Activated CD4-positive, alpha-beta T cell treated with anti-CD3 and anti-CD28 coated beads, Interleukin-2, amount 50 U/mL, for 4 hours (primary cell): ENCODE data around the gene WHRN.

ENCODE experiments used
- DNase-seq, 2 experiments: peaks; one replicate each; pipeline ENCODE4 v3.0.0-alpha.2; 2020

The WHRN gene

GRCh38 chr9:114470121-114470520 is 35.2 kb downstream of the WHRN start:
- no peak for DNase-seq

- no peak for DNase-seq
Observed at GRCh38 chr9:114469091-114469853, 36.0 kb downstream of the WHRN start.

DNA sequence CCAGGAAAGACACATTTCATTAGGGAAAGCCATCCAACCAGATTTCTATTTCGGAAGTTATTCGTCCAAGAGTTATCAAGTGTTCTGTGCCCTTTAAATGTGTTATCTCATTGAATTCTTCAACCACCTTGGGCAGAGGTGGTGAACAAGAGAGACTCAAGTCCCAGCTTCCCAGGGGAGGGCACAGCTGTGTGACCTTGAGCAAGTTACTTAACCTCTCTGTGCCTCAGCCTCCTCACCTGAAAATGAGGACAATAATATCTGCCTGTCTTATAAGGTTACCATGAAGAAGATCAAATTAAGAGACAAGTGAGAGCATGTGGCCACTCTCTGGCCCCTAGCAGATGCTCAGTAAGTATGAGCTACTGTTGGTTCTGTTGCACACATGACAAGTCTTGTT is 37.4 kb downstream of the WHRN start:
- no peak for DNase-seq

DNA sequence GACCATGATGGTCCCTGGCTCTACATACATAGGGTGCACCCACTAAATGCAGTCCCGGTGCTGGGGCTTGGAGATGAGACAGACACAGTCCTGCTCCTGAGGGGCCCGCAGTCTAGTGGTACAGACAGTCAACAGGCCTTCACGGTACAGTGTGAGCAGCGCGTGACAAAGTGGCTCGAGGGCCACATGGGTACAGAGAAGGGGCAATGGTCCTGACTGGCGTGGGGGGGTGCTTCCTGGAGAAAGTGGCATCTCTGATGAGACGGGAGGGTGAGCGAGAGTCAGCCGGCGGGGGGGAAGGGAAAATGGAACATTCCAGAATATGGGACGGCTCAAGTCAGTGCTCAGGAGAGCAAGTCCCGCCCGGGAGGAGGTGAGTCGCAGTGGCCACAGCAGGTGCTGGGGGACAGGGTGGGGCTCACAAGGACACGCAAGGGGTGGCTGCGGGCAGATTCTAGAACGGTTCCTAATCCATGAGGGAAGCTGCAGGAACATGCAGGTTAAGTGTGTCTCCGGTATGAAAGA is 38.0 kb downstream of the WHRN start:
- DNase-seq = no peak

DNA sequence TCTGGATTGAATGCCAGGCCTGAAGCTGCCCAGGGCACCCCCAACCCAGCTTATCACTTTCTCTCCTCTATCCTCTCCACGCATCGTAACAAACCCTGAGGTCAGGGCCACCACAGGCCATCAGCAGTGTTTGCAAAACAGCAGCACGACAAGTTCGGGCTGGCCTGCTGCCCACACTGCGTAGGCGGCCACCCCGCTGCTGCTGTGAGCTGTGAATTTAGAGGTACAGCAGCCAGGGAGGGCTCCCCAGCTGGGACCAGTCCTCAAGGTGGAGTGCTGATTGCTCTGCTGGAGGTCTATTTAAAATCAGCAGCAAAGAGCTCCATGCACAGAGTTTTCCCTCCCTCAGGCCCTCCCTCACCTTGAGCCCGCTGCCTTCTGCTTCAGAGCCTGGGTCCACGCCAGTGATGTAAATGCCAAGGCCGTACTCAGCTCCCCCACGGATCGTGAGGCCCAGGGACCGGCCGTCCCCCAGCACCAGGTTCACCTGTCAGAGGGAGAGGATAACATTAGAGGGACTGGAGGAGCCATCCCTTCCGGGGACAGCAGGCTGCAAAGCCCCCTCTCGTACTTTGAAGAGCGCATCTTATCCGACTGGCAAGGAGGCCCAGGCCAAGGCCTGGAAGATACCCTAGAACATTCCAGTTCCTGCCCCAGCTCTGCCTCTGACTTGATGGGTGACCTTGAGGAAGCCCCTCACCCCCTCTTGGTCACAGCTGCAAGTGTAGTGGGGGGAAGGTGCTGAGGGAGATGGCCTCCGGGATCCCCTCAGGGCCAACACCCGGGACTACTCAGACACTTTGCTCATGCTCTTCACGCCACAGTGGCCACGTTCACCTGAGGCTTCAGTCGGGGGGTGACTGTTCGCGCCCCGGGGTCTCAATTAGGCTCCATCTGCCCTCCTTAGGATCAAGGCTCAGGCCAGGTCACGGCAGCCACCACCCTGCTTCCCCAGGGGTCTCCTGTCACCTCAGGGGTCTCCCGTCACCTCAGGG is 39.1 kb downstream of the WHRN start:
- no peak for DNase-seq

GRCh38 chr9:114465417-114465816 is 39.9 kb downstream of the WHRN start:
- DNase-seq = no peak

GRCh38 chr9:114464281-114465051 is 40.8 kb downstream of the WHRN start:
- DNase-seq = no peak

DNA sequence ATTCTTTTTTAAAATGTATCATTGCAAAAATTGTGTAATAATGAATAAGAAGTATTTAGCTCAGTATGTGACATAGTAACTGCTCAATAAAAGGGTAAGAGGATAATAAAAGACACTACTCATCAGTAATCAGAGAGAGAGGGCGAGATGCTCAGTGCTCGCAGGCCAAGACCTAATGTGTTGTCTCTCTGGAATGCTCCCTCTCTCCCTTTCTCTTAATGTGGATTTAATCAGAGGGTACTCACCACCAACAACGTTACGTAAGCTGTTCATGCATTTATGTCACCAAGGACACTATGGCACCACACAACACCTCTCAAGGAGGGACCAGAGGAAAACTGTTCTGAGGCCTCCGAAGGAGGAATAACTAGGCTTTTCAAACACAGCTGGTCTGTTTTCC is 42.5 kb downstream of the WHRN start:
- DNase-seq = no peak

DNA sequence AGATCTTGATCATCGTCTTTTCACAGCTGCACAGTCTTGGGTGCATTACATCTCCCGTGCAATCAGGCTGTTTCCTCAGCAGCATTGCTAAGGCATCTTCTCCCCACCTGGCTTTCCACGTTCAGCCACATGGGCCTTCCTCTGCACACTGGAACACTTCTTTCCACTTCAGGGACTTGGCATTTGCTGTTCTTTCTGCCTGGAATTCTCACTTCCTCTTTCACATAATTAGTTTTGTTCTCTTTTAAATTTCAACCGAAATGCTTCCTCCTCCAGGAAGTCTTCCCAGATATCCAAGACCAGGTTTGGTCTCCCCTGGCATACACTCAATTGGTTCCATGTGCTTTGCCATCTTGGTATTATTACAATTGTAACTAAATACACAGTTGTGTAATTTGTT is 43.8 kb downstream of the WHRN start:
- no peak for DNase-seq

GRCh38 chr9:114460513-114461199 is 44.6 kb downstream of the WHRN start:
- no peak for DNase-seq

- DNase-seq = no peak
Observed at GRCh38 chr9:114459464-114459863, 45.8 kb downstream of the WHRN start.

DNA sequence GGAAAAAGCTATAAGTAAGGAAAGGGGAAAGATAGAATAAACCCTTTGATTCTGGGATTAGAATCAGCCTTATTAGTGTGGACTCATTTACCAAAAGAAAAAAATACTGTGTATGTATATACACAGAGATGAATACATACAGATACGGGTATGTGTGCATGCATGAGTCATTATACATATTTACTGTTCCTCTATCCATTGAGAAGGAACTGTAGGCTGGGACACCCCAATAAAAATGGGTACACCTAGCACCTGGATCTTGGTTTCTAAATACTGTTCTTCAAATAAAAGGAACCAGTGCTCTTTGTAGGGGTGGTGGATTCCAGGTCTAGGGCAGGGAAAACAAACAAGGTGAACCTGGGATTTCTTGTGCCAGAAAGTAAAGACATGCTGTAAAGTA is 48.3 kb downstream of the WHRN start:
- no peak for DNase-seq

GRCh38 chr9:114454652-114455051 is 50.6 kb downstream of the WHRN start:
- DNase-seq = no peak

DNA sequence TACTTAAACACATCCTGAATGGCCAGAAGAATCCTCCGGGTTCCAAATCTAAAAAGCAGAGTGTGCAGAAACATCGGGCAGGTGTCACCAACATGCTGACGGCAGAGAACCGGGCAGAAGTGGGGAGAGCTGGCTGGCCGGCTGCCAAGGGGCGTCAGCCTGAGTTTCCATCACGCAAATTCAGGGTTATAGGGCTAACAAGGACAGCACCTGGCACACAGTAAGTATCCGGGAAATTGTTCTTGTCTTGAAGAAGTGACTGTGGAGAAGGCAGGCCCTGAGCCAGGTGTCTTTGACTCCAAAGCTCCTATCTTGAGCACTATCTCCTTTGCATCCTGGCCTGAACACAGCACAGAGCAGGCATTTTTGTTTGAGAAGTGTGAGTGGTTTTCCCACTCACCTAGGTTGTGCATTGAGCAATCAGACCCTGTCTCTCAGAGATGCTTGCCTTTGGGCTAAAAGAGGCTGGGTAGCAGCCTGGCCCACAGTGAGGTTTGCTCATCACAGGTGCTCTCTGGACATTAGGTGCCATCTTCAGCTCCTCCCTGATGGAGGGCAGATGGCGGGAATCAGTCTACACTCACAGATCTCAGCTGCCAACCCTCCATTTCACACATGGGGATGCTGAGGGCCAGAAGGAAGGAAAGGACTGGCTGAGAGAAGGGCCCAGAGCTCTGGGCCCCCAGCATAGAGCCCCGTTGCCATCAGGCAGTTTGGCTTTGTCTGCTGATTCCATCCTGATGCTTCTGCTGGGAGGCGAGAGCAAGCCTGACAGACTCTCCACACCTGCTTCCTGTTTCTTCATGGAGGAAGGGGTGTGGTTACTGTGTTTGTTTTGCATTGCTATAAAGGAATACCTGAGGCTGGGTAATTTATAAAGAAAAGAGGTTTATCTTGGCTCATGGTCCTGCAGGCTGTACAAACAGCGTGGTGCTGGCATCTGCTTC is 52.8 kb downstream of the WHRN start:
- DNase-seq = peak in 1 of 2 experiments; percentile 4

DNA sequence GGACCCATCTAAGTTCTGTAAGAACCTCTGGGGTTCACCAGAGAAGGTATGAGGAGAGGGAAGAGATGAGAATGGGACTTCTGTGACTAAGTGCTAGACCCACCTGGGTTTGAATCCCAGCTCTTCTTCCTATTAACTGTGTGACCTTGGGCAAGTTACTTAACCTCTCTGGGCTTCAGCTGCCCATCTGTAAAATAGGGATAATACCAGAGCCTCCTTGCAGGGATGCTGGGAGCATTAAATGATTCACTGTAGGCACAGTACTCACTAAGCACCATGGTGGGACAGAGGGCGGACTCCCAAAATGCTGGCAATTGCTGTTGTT is 53.6 kb downstream of the WHRN start:
- no peak for DNase-seq

DNA sequence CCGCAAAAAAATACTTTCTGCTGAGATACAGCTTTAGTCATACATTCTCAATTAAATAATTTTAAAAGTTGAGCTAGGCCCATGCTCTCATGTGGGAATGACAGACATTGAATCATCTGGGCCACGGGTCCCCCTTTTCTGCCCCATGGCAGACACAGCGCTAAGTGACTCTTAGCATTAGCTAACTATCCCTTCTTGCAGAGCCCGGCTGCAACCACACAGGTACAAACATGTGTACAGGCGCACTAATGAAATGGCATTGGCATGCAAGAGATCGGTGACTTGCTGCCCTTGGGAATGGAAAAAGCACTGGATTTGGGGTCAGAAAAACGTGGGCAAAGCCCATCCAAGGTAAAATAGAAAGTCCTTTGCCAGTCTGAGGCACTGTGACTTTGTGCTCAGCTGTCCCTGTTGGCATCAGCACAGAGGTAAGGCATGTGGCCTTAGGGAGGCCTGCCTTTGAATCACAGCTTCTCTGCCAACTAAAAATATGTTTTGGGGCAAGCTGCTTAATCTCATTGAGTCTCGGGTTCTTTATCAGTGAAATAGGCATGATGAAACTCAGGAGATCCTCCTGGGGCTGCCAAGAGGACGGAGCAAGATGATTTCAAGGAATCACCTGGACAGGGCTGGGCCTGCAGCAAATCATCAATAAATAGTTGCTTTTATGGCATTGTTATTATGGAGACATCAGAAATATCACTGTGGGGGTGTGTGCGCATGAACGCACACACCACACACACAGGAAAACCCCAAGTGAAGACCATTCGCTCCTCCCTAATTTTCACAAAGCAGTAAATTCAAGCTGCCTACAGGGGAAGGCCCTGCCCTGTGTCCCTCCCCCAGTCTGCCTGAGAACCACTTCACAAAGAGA is 54.2 kb downstream of the WHRN start:
- no peak for DNase-seq

GRCh38 chr9:114450181-114450580 is 55.1 kb downstream of the WHRN start:
- no peak for DNase-seq

DNA sequence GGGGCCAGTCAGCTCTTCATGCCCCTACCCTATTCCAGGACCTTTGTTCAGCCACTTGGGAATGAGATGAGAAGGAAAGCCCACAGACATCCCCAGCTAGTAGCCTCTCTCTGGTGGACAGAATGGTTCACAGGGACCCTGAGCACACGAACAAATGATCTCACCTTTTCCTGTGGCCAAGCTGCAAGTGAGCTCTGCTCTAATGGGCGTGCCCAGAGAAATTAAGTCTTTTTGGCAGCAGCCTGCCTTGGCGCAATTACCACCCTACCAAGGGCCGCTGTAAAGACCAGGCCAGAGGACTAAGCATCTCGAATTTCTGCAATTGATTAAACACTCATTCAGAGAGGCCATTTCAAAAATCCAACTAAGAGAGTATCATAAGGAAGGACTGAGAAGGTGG is 56.0 kb downstream of the WHRN start:
- DNase-seq = no peak

GRCh38 chr9:114448706-114449105 is 56.6 kb downstream of the WHRN start:
- no peak for DNase-seq
